Measurements from ENCODE around the gene LHFPL2.
"Not testable (repeated sequence)": the region's sequence is repeated elsewhere in the genome, so short reads cannot be mapped to it uniquely, and the experiment has no call there.

Gene LHFPL2

GRCh38 chr5:78648359-78649210, at the start of gene LHFPL2:
Gene LHFPL2 (minus strand): TSS chr5:78648772. CDS start chr5:78510213, 138,559 bp downstream.
- DNase-seq (ENCODE audit: low read depth) = no peak

GRCh38 chr5:78696637-78697036, 48.1 kb upstream of the LHFPL2 start:
- DNase-seq (ENCODE audit: low read depth) = no peak

- not testable (repeated sequence) for DNase-seq (ENCODE audit: low read depth)
These were observed 47.5 kb upstream of the LHFPL2 start for GRCh38 chr5:78696052-78696451.

- no peak for DNase-seq (ENCODE audit: low read depth)
These were observed 44.8 kb upstream of the LHFPL2 start for GRCh38 chr5:78693339-78693738.

GRCh38 chr5:78691084-78691960, 42.8 kb upstream of the LHFPL2 start:
- DNase-seq (ENCODE audit: low read depth) = no peak

GRCh38 chr5:78690253-78690972, 41.8 kb upstream of the LHFPL2 start:
- DNase-seq (ENCODE audit: low read depth) = no peak

GRCh38 chr5:78689540-78690252, 41.1 kb upstream of the LHFPL2 start:
- no peak for DNase-seq (ENCODE audit: low read depth)

GRCh38 chr5:78687514-78687913, 38.9 kb upstream of the LHFPL2 start:
- DNase-seq (ENCODE audit: low read depth) = not testable (repeated sequence)

GRCh38 chr5:78683905-78684304, 35.3 kb upstream of the LHFPL2 start:
- not testable (repeated sequence) for DNase-seq (ENCODE audit: low read depth)

GRCh38 chr5:78679905-78680304, 31.3 kb upstream of the LHFPL2 start:
- no peak for DNase-seq (ENCODE audit: low read depth)

- no peak for DNase-seq (ENCODE audit: low read depth)
These were observed 29.5 kb upstream of the LHFPL2 start for GRCh38 chr5:78677777-78678668.

GRCh38 chr5:78675956-78676730, 27.6 kb upstream of the LHFPL2 start:
- DNase-seq (ENCODE audit: low read depth) = no peak

- DNase-seq (ENCODE audit: low read depth) = not testable (repeated sequence)
These were observed 25.3 kb upstream of the LHFPL2 start for GRCh38 chr5:78673827-78674226.

- no peak for DNase-seq (ENCODE audit: low read depth)
These were observed 23.6 kb upstream of the LHFPL2 start for GRCh38 chr5:78672154-78672553.

- DNase-seq (ENCODE audit: low read depth) = no peak
These were observed 23.0 kb upstream of the LHFPL2 start for GRCh38 chr5:78671609-78672008.

- DNase-seq (ENCODE audit: low read depth) = no peak
These were observed 22.2 kb upstream of the LHFPL2 start for GRCh38 chr5:78670701-78671269.

- DNase-seq (ENCODE audit: low read depth) = no peak
These were observed 20.8 kb upstream of the LHFPL2 start for GRCh38 chr5:78669331-78669730.

GRCh38 chr5:78667461-78668103, 19.0 kb upstream of the LHFPL2 start:
- DNase-seq (ENCODE audit: low read depth) = no peak

GRCh38 chr5:78666975-78667374, 18.4 kb upstream of the LHFPL2 start:
- DNase-seq (ENCODE audit: low read depth) = not testable (repeated sequence)

Data from activated gamma-delta T cell treated with anti-CD3 and anti-CD28 coated beads, Interleukin-2, amount 50 U/mL, for 16 hours (primary cell).